Endothelial cell of umbilical vein (primary cell): ENCODE results near the gene OTUD3. TPM values are rescaled to one million over a fixed set of nuclear protein-coding genes. Genes with fewer than 3 reads are reported as not detected.

Source experiments
- BruUV-seq: library from RNA; stranded (reverse); fragments of 400-500 nt; replicated peaks from 2 replicates; lab custom pipeline; 2021; lab: Mats Ljungman, UMichigan
- CTCF ChIA-PET: fragments of 300-600, 350-600 bp; sonication (Branson Sonifier 250); formaldehyde crosslinking; loops from one replicate; lab custom pipeline; 2021; ENCODE audit warnings: antibody characterized with exemption, inconsistent platforms; lab: Charles Lee
- POLR2A ChIA-PET: fragments of 300-600, 350-600 bp; sonication (Branson Sonifier 250); formaldehyde crosslinking; loops from one replicate; lab custom pipeline; 2021; ENCODE audit warnings: antibody characterized with exemption, inconsistent platforms; lab: Charles Lee
- DNase-seq: peaks from one replicate; pipeline ENCODE4 v3.0.0-alpha.2; 2011; ENCODE audit warnings: low read depth, low spot score
- FAIRE-seq: peaks from 2 replicates; lab custom pipeline; 2011; peaks lifted over from hg19 to GRCh38; lab: Jason Lieb, UNC
- H2AFZ ChIP-seq: 2 replicates; pipeline ENCODE4 v1.6.0; 2012; ENCODE audit warnings: low read depth, low read length, control low read depth, inconsistent platforms
- H3K27ac ChIP-seq: 2 replicates; pipeline ENCODE4 v1.5.1; 2011; ENCODE audit warnings: low read depth, mild to moderate bottlenecking, control low read depth, low read length, moderate library complexity; ENCODE audit not compliant: insufficient read depth
- H3K27me3 ChIP-seq, 2 experiments: 2 replicates each; pipeline versions ENCODE4 v1.6.0 to v1.6.1; 2011; ENCODE audit warnings: low read length in 2 of 2, mixed read lengths in 1 of 2; ENCODE audit not compliant: control insufficient read depth in 2 of 2, insufficient read depth in 2 of 2
- H3K36me3 ChIP-seq, 2 experiments: 2 replicates in 1 of 2; 3 replicates in 1 of 2; pipeline ENCODE4 v1.5.1; 2011; ENCODE audit warnings: low read length in 2 of 2, mild to moderate bottlenecking in 1 of 2, moderate library complexity in 1 of 2; ENCODE audit not compliant: control insufficient read depth in 2 of 2, insufficient read depth in 2 of 2; ENCODE audit errors: extremely low read depth in 1 of 2
- H3K4me1 ChIP-seq: 3 replicates; pipeline ENCODE4 v1.5.1; 2011; ENCODE audit warnings: mild to moderate bottlenecking, low read length; ENCODE audit not compliant: control insufficient read depth, insufficient read depth; ENCODE audit errors: extremely low read depth
- H3K4me2 ChIP-seq: 2 replicates; pipeline ENCODE4 v1.6.1; 2011; ENCODE audit warnings: low read length, control low read depth, mixed read lengths; ENCODE audit not compliant: insufficient read depth
- H3K4me3 ChIP-seq, 3 experiments: fragments of 200-600 bp in 1 of 3; sonication (generic), shearing (Covaris generic) in 1 of 3; replicated peaks in 1 of 3; 2 replicates each; pipeline ENCODE4 v1.5.1; 2011 to 2016; ENCODE audit warnings: control low read depth in 3 of 3, low read length in 3 of 3, mild to moderate bottlenecking in 2 of 3, inconsistent platforms in 1 of 3, low read depth in 1 of 3, moderate library complexity in 1 of 3; ENCODE audit not compliant: insufficient read depth in 1 of 3
- H3K79me2 ChIP-seq: 2 replicates; pipeline ENCODE4 v1.6.0; 2012; ENCODE audit warnings: low read length, inconsistent platforms; ENCODE audit not compliant: control insufficient read depth, insufficient read depth
- H3K9ac ChIP-seq: replicated peaks from 2 replicates; pipeline ENCODE3; 2011; ENCODE audit warnings: low read length, control low read depth; ENCODE audit not compliant: insufficient read depth; ENCODE audit errors: extremely low read depth
- H3K9me1 ChIP-seq: replicated peaks from 3 replicates; pipeline ENCODE4 v1.6.0; 2011; ENCODE audit warnings: mild to moderate bottlenecking, low read length; ENCODE audit not compliant: control insufficient read depth, insufficient read depth; ENCODE audit errors: extremely low read depth
- H3K9me3 ChIP-seq: replicated peaks from 2 replicates; pipeline ENCODE4 v1.5.1; 2012; ENCODE audit warnings: low read length, inconsistent platforms; ENCODE audit not compliant: control insufficient read depth, insufficient read depth
- H4K20me1 ChIP-seq: replicated peaks from 2 replicates; pipeline ENCODE3; 2011; ENCODE audit warnings: mild to moderate bottlenecking, low read length; ENCODE audit not compliant: control insufficient read depth, insufficient read depth; ENCODE audit errors: extremely low read depth
- EZH2 ChIP-seq: IDR thresholded peaks from 2 replicates; pipeline ENCODE4 v1.6.1; 2012; ENCODE audit warnings: borderline replicate concordance, low read depth, mild to moderate bottlenecking, moderate library complexity, low read length, inconsistent platforms; ENCODE audit not compliant: severe bottlenecking
- FOS ChIP-seq: IDR thresholded peaks from 2 replicates; pipeline ENCODE4 v1.6.1; 2011; ENCODE audit warnings: mild to moderate bottlenecking, low read length, moderate library complexity, borderline replicate concordance; ENCODE audit not compliant: insufficient read depth
- GATA2 ChIP-seq: IDR thresholded peaks from 2 replicates; pipeline ENCODE4 v1.7.0; 2011; ENCODE audit warnings: low read depth, mild to moderate bottlenecking, moderate library complexity, mixed read lengths, low read length; ENCODE audit not compliant: insufficient read length, insufficient read depth
- JUN ChIP-seq: IDR thresholded peaks from 2 replicates; pipeline ENCODE4 v1.6.1; 2011; ENCODE audit warnings: borderline replicate concordance, low read depth; ENCODE audit not compliant: insufficient read length, insufficient read depth
- MYC ChIP-seq: IDR thresholded peaks from one replicate; pipeline ENCODE4 v1.6.1; 2011; ENCODE audit warnings: mild to moderate bottlenecking, low read depth, low read length
- POLR2A ChIP-seq: IDR thresholded peaks from 2 replicates; pipeline ENCODE4 v1.6.1; 2012; ENCODE audit warnings: low read depth, mild to moderate bottlenecking, control low read depth, low read length
- POLR2AphosphoS5 ChIP-seq: IDR thresholded peaks from 2 replicates; pipeline ENCODE4 v1.6.1; 2012; ENCODE audit warnings: low read depth, mild to moderate bottlenecking, control low read depth, low read length, moderate library complexity; ENCODE audit not compliant: insufficient read depth
- dilution Hi-C: fragments of 300-500 bp; cut with MboI; formaldehyde crosslinking; loops from one replicate; pipeline ENCODE4 v1.15.0; 2019; ENCODE audit warnings: low sequenced_read_pairs; ENCODE audit not compliant: extremely low pct_ligation_motif_present
- intact Hi-C: fragments of 100-400 bp; cut with micrococcal nuclease; formaldehyde crosslinking; loops from one replicate; pipeline ENCODE4 v1.10.0; 2022
- polyA plus RNA-seq, 4 experiments: library from polyadenylated mRNA; depleted of rRNA in 3 of 4; stranded (reverse) in 3 of 4; unstranded in 1 of 4; fragments of >200 nt; gene quantifications; 2 replicates each; pipeline versions ENCODE4 v1.2.1 to v1.2.3, GENCODE V29; 2011 to 2012; ENCODE audit warnings: missing spikeins in 1 of 4
- total RNA-seq: library from RNA; stranded (reverse); gene quantifications from 2 replicates; pipeline ENCODE4 v1.2.3, GENCODE V29; 2021
- TF ChIP-seq, protein P1 (sequence below): IDR thresholded peaks from 2 replicates; pipeline ENCODE4 v1.6.1; 2011; ENCODE audit not compliant: insufficient read depth, insufficient read length
- TF ChIP-seq, protein P2 (sequence below), 2 donors: IDR thresholded peaks; 1 replicate in 1 of 2; 2 replicates in 1 of 2; pipeline ENCODE4 v1.5.1; 2011; ENCODE audit warnings: low read length in 2 of 2, mild to moderate bottlenecking in 2 of 2, moderate library complexity in 2 of 2, control low read depth in 1 of 2, inconsistent platforms in 1 of 2, low read depth in 1 of 2; ENCODE audit not compliant: insufficient read depth in 1 of 2; ENCODE audit errors: extremely low read depth in 1 of 2

The OTUD3 gene
- total and polyA plus RNA-seq, 2 donors (not counting 3 experiments of a cell fraction or from before 2014, with no cell fraction given): 3.1 to 10.6 TPM

DNA sequence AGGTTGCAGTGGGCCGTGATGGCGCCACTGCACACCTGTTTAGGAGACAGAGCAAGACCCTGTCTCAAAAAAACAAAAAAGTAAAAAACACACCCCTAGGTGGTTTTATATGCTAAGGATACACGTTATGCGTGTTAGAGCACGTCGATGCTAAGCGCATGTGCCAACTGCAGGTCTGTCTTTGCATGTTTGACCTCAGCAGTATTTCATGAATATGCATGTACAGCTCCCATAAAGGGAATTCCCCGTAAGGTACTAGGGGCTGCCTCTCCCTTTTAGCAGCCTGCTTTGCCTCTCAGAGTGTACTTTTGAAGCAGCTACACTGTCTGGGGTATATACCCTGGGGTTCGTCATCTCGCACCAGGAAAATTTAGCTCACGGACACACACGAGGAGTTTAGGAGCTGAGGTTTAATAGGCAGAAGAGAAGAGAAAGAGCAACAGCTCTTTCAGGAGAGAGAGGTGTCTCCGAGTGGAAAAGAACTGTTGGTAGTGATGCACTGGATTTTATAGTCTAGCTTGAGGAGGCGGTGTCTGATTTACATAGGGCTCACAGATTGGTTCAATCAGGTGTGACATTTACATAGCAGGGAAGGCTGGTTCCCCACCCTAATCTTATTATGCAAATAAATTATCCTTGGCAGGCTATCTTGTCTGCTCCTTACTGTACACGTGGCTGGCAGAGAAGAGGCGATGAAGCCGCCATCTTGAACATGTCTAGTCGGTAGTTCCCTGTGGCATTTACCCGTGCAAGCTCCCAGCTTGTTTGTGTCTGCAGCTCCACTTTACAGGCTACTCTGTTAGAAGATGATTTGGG is 4.2 kb upstream of the OTUD3 start:
- POLR2A ChIA-PET: no interaction called here
- intact Hi-C loops: loop anchor here (1.0 kb wide), 1 partner anchor 116 kb away; no protein-coding TSS in a partner anchor
- no peak overlapping the region for H3K9ac ChIP-seq

More for the DNA sequence above, 4.2 kb upstream of the OTUD3 start:
- TF ChIP-seq, protein P1, sequence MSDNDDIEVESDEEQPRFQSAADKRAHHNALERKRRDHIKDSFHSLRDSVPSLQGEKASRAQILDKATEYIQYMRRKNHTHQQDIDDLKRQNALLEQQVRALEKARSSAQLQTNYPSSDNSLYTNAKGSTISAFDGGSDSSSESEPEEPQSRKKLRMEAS: no peak
- TF ChIP-seq EZH2 (no peak), GATA2 (no peak), POLR2A (no peak), POLR2AphosphoS5 (no peak), FOS (no peak), JUN (no peak), MYC (no peak)
- TF ChIP-seq, protein P2, sequence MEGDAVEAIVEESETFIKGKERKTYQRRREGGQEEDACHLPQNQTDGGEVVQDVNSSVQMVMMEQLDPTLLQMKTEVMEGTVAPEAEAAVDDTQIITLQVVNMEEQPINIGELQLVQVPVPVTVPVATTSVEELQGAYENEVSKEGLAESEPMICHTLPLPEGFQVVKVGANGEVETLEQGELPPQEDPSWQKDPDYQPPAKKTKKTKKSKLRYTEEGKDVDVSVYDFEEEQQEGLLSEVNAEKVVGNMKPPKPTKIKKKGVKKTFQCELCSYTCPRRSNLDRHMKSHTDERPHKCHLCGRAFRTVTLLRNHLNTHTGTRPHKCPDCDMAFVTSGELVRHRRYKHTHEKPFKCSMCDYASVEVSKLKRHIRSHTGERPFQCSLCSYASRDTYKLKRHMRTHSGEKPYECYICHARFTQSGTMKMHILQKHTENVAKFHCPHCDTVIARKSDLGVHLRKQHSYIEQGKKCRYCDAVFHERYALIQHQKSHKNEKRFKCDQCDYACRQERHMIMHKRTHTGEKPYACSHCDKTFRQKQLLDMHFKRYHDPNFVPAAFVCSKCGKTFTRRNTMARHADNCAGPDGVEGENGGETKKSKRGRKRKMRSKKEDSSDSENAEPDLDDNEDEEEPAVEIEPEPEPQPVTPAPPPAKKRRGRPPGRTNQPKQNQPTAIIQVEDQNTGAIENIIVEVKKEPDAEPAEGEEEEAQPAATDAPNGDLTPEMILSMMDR (IDR thresholded peaks at IDR 0.05; ENCODE audit: extremely low read depth in 1 of 2, insufficient read depth in 1 of 2, low read depth in 1 of 2, low read length in 2 of 2): no peak
- Histone ChIP-seq H3K36me3 (no peaks in the 10 kb centered on the region), H3K27ac (no peak overlapping the region), H3K9me3 (no peaks in the 10 kb centered on the region), H3K9me1 (no peaks in the 10 kb centered on the region), H3K4me3 (no peak overlapping the region), H3K79me2 (peaks cover 5% of the 10 kb centered on the region), H3K4me2 (no peak overlapping the region), H2AFZ (no peak overlapping the region), H3K4me1 (peaks cover 4% of the 10 kb centered on the region), H4K20me1 (no peaks in the 10 kb centered on the region), H3K27me3 (peaks cover 2 to 3% of the 10 kb centered on the region in 2 experiments)
- CTCF ChIA-PET: interaction anchor here (0.9 kb wide), 1 partner anchor 65 kb away, joined by 3 read pairs; no protein-coding TSS in a partner anchor
- FAIRE-seq (no peak), DNase-seq (no peak)
- dilution Hi-C loops: no loop called here
- no TSS peak for BruUV-seq
